GM18520 (cell line): ENCODE data around the gene DNAJB6.

ENCODE experiments used
- ATAC-seq: cut with Tn5 transposase; IDR thresholded peaks from one replicate; pipeline ENCODE4 v1.9.1; 2021; ENCODE audit not compliant: unreplicated experiment

DNAJB6 gene

DNA sequence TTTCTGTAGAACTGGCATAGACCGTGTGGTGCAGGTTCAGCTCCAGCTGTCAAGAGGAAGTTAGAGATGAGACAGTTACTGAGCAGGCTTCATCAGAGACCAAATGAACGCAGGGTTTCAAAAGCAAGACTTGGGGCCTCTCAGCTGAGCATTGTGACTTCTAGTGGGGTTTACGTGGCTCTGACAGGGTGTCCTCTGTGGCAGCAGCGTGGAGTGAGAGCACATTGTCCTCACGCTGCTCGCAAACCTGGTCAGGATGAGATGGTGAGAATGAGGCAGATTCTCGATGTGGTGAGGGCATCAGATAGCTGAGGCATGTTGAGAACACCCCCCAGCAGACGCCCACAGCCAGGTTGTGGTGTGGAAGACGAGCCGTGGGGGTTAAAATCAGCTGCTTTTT lies 126.0 kb downstream of the DNAJB6 start:
- ATAC-seq = no peak

- no peak for ATAC-seq
These were observed 126.4 kb downstream of the DNAJB6 start for GRCh38 chr7:157463245-157463644.

DNA sequence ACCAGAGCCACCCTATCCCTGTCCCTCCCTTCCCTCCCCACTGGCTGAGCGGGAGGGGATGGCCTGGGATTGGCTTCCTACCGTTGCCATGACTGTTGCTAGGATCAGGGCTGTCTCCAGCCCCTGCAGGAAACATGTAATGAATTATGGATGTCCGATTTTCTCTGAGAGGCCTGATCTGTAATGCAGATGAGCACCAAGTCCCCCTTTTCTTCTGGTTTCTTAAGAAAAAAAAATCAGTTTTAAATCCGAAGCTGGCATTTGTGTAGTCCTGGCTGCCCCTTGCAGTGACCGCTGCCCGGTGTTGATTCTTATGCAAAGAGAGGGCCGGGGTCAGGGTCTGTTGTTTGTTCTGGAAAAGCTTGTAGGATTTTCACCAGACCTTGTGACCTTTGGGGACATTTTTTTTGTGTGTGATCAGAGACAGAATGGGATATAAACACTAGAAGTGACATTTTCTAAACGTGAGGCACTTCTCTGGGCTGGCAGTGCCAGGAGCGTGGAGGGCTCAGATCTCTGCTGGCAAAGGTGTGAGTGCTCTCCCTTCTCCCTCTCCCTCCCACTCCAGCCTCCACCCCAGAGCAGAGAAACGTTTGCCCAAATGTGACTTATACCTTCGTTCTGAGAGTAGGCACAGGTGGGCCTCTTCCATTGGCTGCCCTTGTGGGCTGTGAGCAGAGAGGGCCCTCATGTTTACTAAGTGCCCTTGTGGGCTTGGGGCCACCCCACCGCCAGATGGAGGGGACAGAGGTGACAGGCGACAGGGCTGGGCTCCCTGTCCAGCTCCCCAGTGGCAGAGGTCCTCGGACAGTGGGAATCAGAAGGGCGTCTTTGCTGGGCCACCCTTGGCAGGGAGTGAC lies 127.5 kb downstream of the DNAJB6 start:
- no peak for ATAC-seq

- no peak for ATAC-seq
These were observed 128.4 kb downstream of the DNAJB6 start for GRCh38 chr7:157464971-157465886.

- no peak for ATAC-seq
These were observed 129.4 kb downstream of the DNAJB6 start for GRCh38 chr7:157465891-157466866.

GRCh38 chr7:157466867-157467261 lies 130.1 kb downstream of the DNAJB6 start:
- no peak for ATAC-seq
